ENCODE data around the gene LGI1.

The LGI1 gene

GRCh38 chr10:93754761-93755160, 3.0 kb upstream of the LGI1 start:
- no peak for DNase-seq (ENCODE audit: extremely low read depth in 1 of 2, low read depth in 1 of 2)

- no peak for DNase-seq (ENCODE audit: extremely low read depth in 1 of 2, low read depth in 1 of 2)
Observed at GRCh38 chr10:93755443-93756116, 2.2 kb upstream of the LGI1 start.

GRCh38 chr10:93756118-93756517, 1.6 kb upstream of the LGI1 start:
- DNase-seq (ENCODE audit: extremely low read depth in 1 of 2, low read depth in 1 of 2), result no peak

GRCh38 chr10:93757136-93757535, 600 bp upstream of the LGI1 start:
- no peak for DNase-seq (ENCODE audit: extremely low read depth in 1 of 2, low read depth in 1 of 2)

- no peak for DNase-seq (ENCODE audit: extremely low read depth in 1 of 2, low read depth in 1 of 2)
Observed at GRCh38 chr10:93758508-93758885, 761 bp downstream of the LGI1 start.

GRCh38 chr10:93758891-93759410, 1.2 kb downstream of the LGI1 start:
- no peak for DNase-seq (ENCODE audit: extremely low read depth in 1 of 2, low read depth in 1 of 2)

GRCh38 chr10:93760490-93760889, 2.8 kb downstream of the LGI1 start:
- DNase-seq (ENCODE audit: extremely low read depth in 1 of 2, low read depth in 1 of 2), result no peak

- DNase-seq (ENCODE audit: extremely low read depth in 1 of 2, low read depth in 1 of 2), result no peak
Observed at GRCh38 chr10:93762979-93763391, 5.2 kb downstream of the LGI1 start.

GRCh38 chr10:93766918-93767317, 9.2 kb downstream of the LGI1 start:
- no peak for DNase-seq (ENCODE audit: extremely low read depth in 1 of 2, low read depth in 1 of 2)

GRCh38 chr10:93767724-93768399, 10.1 kb downstream of the LGI1 start:
- no peak for DNase-seq (ENCODE audit: extremely low read depth in 1 of 2, low read depth in 1 of 2)

GRCh38 chr10:93768892-93769291, 11.2 kb downstream of the LGI1 start:
- DNase-seq (ENCODE audit: extremely low read depth in 1 of 2, low read depth in 1 of 2), result no peak

GRCh38 chr10:93771354-93771753, 13.6 kb downstream of the LGI1 start:
- no peak for DNase-seq (ENCODE audit: extremely low read depth in 1 of 2, low read depth in 1 of 2)

- no peak for DNase-seq (ENCODE audit: extremely low read depth in 1 of 2, low read depth in 1 of 2)
Observed at GRCh38 chr10:93773120-93773519, 15.4 kb downstream of the LGI1 start.

- no peak for DNase-seq (ENCODE audit: extremely low read depth in 1 of 2, low read depth in 1 of 2)
Observed at GRCh38 chr10:93773705-93774104, 16.0 kb downstream of the LGI1 start.

GRCh38 chr10:93775356-93775755, 17.6 kb downstream of the LGI1 start:
- no peak for DNase-seq (ENCODE audit: extremely low read depth in 1 of 2, low read depth in 1 of 2)

- no peak for DNase-seq (ENCODE audit: extremely low read depth in 1 of 2, low read depth in 1 of 2)
Observed at GRCh38 chr10:93777092-93777491, 19.4 kb downstream of the LGI1 start.

GRCh38 chr10:93784059-93784458, 26.3 kb downstream of the LGI1 start:
- DNase-seq (ENCODE audit: extremely low read depth in 1 of 2, low read depth in 1 of 2), result no peak

GRCh38 chr10:93788413-93789208, 30.9 kb downstream of the LGI1 start:
- DNase-seq (ENCODE audit: extremely low read depth in 1 of 2, low read depth in 1 of 2), result no peak

GRCh38 chr10:93790439-93790838, 32.7 kb downstream of the LGI1 start:
- DNase-seq (ENCODE audit: extremely low read depth in 1 of 2, low read depth in 1 of 2), result no peak

GRCh38 chr10:93796167-93796566, 38.4 kb downstream of the LGI1 start:
- DNase-seq (ENCODE audit: extremely low read depth in 1 of 2, low read depth in 1 of 2), result no peak

- no peak for DNase-seq (ENCODE audit: extremely low read depth in 1 of 2, low read depth in 1 of 2)
Observed at GRCh38 chr10:93797825-93798224, 40.1 kb downstream of the LGI1 start.

Data from stimulated activated CD8-positive, alpha-beta memory T cell treated with anti-CD3 and anti-CD28 coated beads, Interleukin-7, amount 100 ng/mL, for 48 hours (primary cell).